H1 (cell line): Measurements from ENCODE around the gene CD68. TPM values are rescaled to one million over a fixed set of nuclear protein-coding genes. Genes with fewer than 3 reads are reported as not detected.
A peak's percentile ranks its signal among the peaks of the same experiment; 100 is the strongest.

ENCODE experiments used
- BACH1 ChIP-seq: IDR thresholded peaks from 2 replicates; pipeline ENCODE4 v1.6.1; 2012; ENCODE audit warnings: low read length, improper control_type of control experiment
- CHD1 ChIP-seq: IDR thresholded peaks from 2 replicates; pipeline ENCODE4 v1.6.1; 2012; ENCODE audit warnings: low read depth, low read length, improper control_type of control experiment
- HDAC2 ChIP-seq, 2 experiments: fragments of 300-600 bp in 1 of 2; sonication (generic) in 1 of 2; IDR thresholded peaks; 2 replicates each; pipeline ENCODE4 v1.6.1; 2011 to 2012; ENCODE audit warnings: low read depth in 2 of 2, low read length in 2 of 2, mild to moderate bottlenecking in 2 of 2, moderate library complexity in 2 of 2, borderline replicate concordance in 1 of 2, inconsistent platforms in 1 of 2
- MAFK ChIP-seq: IDR thresholded peaks from 2 replicates; pipeline ENCODE4 v1.6.1; 2012; ENCODE audit warnings: low read depth, mild to moderate bottlenecking, improper control_type of control experiment, low read length
- POLR2A ChIP-seq, 2 experiments: IDR thresholded peaks; 1 replicate in 1 of 2; 2 replicates in 1 of 2; pipeline ENCODE4 v1.6.1; 2011; ENCODE audit warnings: low read depth in 2 of 2, low read length in 2 of 2, mild to moderate bottlenecking in 2 of 2; ENCODE audit errors: control extremely low read depth in 1 of 2
- SIN3A ChIP-seq, 2 experiments: IDR thresholded peaks in 1 of 2; conservative IDR thresholded peaks in 1 of 2; 2 replicates each; pipeline ENCODE4 v1.6.1; 2011 to 2012; ENCODE audit warnings: low read length in 2 of 2, improper control_type of control experiment in 1 of 2, low read depth in 1 of 2, mild to moderate bottlenecking in 1 of 2
- TAF7 ChIP-seq: optimal IDR thresholded peaks from 2 replicates; pipeline ENCODE3; 2011; ENCODE audit warnings: low read depth, mild to moderate bottlenecking, inconsistent platforms, low read length, moderate library complexity, borderline replicate concordance
- TEAD4 ChIP-seq: IDR thresholded peaks from 2 replicates; pipeline ENCODE4 v1.6.1; 2012; ENCODE audit warnings: low read depth, low read length, inconsistent platforms, mixed read lengths
- polyA plus RNA-seq, 7 experiments: library from polyadenylated mRNA; depleted of rRNA in 3 of 7; stranded (reverse) in 5 of 7; unstranded in 2 of 7; fragments of >200 nt in 5 of 7; fragments of 200-250 nt in 2 of 7; gene quantifications; 1 replicate in 5 of 7; 2 replicates in 1 of 7; 4 replicates in 1 of 7; pipeline versions ENCODE4 v1.2.1 to v1.2.3, GENCODE V29; 2011 to 2013; ENCODE audit warnings: missing spikeins in 2 of 7, mixed read lengths in 2 of 7
- total RNA-seq: library from RNA; stranded (reverse); fragmentation: NEBNext Ultra II Directional; extraction: Animal tissue kit (Norgen Biotek cat#: 25700); gene quantifications from 2 replicates; pipeline ENCODE4 v1.2.1, GENCODE V29; 2021

The CD68 gene
- total and polyA plus RNA-seq, 2 of the 8 experiments (the other 6 are each of a cell fraction or from before 2014, with no cell fraction given), result 0.18 TPM; not detected in 1

DNA sequence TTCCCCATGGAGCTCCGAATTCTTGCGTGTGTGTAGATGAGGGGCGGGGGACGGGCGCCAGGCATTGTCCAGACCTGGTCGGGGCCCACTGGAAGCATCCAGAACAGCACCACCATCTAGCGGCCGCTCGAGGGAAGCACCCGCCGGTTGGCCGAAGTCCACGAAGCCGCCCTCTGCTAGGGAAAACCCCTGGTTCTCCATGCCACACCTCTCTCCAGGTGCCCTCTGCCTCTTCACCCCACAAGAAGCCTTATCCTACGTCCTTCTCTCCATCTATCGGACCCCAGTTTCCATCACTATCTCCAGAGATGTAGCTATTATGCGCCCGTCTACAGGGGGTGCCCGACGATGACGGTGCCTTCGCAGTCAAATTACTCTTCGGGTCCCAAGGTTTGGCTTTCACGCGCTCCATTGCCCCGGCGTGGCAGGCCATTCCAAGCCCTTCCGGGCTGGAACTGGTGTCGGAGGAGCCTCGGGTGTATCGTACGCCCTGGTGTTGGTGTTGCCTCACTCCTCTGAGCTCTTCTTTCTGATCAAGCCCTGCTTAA is 18.3 kb upstream of the CD68 start (continued):
- TF ChIP-seq MAFK (no peak), SIN3A (conservative IDR thresholded peaks at IDR 0.05 in 1 of 2, IDR thresholded peaks at IDR 0.05 in 1 of 2; ENCODE audit: low read depth in 1 of 2, low read length in 2 of 2) (peak in 1 of 2 experiments; percentile 61; a peak in 2 of 4 replicates), POLR2A (IDR thresholded peaks at IDR 0.05; ENCODE audit: control extremely low read depth in 1 of 2, low read depth in 2 of 2, low read length in 2 of 2) (0 out of 3 replicates have a peak, but pooled peaks of 1 of the 2 experiments have one; percentile 3), CHD1 (no peak), HDAC2 (IDR thresholded peaks at IDR 0.05; ENCODE audit: borderline replicate concordance in 1 of 2, low read depth in 2 of 2, low read length in 2 of 2) (0 out of 4 replicates have a peak, but pooled peaks of 1 of the 2 experiments have one; percentile 18), BACH1 (peak; percentile 78), TAF7 (peak; percentile 22), TEAD4 (0 out of 2 replicates have a peak, but pooled peaks have one; percentile 7)
